NCI-H2107 (cell line): ENCODE results near the gene ARID5B.
A peak's percentile ranks its signal among the peaks of the same experiment; 100 is the strongest.

Experiments used
- DNase-seq: peaks from one replicate; lab custom pipeline; 2025; lab: John Stamatoyannopoulos, UW

ARID5B gene

DNA sequence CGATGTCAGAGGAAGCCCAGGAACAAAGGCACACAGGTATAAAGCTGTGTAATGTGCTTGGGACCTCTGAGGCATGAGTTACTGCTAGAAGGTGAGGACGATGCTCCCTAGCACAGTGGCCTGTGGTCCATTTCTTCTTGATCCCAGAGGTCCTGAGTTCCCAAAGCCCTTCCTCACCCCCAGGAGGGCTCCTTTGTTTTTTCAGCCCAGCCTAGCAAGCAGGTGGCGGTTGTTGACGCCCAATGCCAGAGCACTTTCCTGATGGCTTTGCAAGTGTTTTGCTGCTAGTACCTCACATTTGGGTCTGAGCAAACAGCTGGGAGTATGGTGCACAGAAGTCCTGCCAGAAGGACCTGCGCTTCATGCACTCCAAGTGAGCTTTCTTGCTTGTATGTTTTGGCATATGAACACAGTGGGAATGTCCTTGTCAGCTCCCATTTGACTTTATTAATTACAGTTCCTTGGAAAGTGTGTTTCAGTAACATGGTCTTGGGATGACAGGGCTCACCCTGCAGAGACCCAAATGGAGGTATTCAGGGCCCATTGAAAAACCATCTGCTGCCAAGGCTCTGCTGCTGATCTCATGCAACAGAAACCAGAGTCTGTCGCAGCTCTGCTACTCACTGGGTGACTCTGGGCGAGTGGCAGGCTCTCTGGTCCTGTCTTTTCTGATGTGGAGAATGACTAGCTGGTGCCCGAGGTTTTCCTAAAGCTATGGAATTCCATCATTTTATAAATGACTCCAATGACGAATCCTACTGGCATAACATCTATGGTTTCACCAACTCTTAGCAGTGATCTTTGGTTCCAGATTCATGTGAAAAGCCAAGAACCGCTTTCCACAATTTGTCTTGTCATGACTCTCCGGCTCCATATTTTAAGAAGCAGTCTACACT is 134.9 kb downstream of the ARID5B start:
- no peak for DNase-seq

DNA sequence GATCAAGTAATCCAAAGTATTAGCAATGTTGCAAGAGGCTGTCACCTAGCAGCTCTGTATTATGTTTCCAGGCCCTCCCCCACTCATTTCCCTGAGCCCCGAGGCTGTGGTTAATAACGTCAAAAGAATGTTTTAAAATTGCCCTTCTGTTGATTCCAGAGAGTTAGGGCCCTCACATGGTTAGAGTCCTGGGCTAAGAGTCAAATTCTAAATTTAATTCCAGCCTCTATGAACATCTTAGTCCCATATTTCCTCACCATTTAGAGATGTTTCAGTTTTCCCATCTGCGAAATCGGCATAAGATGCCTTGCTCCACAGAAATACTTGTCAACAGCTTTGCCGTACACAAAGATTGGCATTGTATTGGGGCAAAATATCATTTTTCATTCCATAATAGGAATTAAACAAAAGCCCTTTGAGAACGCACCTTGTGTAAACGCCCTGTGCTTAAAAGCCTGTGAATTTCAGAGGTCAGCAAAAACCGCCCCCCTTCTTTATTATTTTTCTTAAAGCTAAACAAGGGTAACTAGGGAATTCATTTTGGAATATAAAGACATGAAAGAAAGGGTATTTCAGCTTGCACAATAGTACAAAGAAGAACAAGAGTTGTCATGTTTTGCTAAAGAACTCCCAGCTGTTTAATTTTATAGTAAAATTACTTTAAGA is 135.8 kb downstream of the ARID5B start:
- DNase-seq = no peak

DNA sequence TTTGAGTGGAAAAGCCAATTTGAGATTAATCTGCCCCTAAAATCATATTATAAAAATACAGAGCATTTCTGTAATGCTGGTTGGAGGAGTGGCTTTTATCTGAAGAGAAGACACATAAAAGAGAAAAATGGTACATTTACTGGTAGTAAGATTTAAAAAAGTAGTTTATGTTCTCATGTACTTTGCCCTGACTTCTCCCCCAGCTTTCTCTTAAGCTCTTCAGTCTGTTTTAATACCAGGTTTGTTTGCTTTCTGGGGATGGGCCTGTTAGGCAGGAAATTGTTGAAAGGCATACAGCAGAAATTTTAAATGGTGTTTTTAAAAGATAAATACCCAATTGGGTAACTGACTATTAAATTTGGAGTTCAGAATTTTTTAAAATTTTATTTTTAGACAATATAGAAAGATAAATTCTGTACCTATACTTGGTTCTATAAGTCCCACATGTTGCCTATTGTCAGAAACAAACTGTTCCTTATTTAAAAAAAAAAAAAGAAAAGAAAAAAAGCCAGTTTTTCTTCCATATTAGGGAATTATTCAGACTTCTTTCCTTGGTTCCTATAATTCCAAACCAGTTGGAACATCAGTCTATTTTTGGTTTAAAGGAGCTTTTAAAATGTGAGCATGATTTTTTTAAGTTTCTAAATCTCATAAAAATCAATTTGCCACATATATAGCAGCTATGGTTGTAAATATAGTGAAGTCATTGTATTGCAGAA is 136.6 kb downstream of the ARID5B start:
- no peak for DNase-seq

DNA sequence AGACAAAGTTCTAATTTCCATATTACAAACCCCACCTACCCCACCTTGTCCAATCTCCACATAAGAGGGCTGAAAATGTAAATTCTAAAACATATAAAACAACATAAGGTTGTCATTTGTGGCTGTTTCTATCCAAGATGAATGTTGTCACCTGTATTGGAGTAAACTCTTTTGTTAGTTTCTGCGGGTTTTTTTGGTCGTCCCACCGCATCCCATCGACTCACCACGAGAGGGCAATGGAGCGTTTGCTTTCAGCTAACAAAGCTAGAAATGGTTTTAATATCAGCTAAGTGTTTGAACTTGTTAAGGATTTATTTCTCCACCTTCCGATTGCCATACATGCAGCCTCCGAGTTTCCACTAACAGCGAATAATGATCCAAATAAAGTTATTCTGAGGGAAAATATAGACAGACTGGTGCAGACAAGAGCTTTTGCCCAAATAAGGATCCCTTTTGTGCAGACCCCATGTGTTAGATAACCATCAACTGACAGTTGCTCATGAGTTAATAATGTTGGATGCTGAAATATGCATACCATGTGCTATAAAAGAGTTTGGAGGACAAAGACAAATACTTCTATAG is 137.2 kb downstream of the ARID5B start:
- peak; percentile 6 for DNase-seq

DNA sequence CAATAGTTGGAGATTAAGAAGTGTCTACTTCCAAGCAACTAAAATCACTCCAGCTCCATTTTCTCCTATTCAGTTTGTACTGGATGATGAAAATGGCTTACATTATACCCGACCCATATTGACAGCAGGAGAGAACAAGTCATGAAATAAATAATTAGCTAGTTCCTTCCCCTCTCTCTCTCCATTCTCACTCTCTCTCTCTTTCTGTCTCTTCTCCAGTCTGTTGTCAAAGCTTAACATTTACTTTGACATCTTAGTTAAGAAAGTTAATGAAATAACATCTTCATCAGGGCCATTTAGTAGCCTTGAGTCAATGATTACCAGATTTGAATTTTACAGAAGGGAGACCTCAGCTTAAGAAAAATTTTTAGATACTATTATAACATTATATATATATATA is 138.5 kb downstream of the ARID5B start:
- DNase-seq = no peak

DNA sequence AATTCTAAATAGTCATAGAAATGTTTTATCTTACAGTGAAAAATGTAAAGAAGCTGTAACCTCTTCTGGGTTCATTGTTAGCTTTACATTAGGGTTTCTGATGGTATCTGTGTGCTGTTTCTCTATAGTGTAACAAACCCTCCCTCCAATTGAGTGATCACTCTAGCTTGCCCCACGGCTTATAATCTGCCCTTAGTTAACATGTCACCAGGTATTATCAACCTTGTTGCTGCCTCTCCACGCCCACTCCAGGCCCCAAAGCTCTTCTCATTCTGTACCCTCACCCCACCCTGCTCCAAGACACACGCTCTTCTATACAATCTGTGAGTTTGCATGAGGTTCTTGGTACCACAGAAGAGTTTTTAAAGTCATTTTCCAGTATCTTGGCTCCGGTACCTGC is 139.4 kb downstream of the ARID5B start:
- no peak for DNase-seq

DNA sequence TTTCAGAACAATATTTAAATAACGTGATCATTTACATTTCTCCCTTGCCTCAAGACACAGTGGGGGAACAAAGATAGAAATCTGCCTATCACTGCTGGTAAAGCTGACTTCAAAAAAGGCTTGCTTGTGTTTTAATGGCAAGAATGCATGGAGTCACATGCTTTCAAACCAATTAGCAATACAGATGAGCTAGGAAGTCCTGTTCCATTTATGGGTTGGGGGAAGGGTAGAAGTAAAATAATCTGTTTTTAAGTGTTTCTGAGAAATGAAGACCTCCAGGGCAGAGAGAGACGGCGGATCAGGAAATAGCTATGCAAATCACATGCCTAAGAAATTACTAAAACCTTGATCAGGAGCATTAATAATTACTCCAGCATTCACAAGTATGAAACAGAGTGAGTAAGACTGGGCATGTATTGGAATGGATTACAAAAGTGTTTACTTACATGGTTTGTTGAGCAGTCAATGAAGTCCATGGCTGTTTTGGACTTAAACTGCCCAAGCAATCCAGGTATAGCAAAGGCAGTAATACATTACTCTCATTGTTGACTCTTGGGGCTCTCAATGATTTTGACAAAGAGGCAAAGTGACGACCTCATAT is 142.0 kb downstream of the ARID5B start:
- DNase-seq = no peak

DNA sequence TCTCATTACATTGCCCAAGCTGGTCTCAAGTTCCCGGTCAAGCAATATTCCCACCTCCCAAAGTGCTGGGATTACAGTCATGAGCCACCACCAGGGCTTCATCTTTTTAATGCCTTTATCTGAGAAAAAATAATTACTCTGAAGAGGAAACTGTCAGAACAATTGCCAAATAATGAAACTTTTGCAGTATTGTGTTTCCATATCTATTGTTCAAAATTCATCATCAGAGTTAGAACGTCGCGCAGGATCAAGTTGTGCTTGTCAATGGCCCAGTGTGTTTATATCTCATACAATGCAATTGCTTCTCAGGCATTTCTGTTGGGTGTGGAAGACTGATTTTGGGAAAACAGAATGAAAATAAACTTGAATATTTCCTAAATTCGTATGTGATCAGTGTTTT is 143.1 kb downstream of the ARID5B start:
- no peak for DNase-seq

DNA sequence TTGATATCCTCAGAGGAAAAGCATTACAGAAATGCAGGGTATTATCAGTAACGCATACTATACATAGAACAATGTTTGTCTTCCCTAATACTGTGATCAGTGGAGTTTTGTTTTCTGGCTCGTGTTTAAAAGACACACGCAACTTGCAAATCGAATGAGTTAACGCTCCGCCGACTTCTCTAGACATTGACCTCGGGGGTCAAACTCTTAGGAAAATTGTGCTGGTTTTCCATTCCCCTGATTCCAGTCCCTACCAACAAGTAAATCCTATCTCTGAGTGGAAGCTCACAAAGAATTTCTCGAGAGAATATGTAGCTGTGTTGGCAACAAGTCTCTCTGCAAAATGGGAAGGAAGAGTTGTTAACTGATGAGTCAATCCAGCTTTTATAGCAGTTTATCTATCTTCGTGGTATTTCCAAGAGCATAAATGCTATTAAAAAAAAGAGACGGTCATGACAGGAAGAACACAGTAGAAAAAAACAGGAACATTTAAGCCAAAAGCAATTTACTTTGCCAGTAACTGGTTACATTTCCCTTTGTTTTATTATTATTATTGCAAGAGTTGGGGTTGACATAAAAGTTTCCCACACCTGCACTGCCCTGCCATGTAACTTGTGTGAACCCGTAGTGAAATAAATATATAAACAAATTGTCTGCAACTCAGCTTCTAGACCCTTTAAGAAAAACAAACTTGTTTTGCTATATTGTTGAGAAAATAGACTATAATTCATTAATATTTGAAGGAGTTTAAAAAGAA is 144.4 kb downstream of the ARID5B start:
- DNase-seq = no peak

DNA sequence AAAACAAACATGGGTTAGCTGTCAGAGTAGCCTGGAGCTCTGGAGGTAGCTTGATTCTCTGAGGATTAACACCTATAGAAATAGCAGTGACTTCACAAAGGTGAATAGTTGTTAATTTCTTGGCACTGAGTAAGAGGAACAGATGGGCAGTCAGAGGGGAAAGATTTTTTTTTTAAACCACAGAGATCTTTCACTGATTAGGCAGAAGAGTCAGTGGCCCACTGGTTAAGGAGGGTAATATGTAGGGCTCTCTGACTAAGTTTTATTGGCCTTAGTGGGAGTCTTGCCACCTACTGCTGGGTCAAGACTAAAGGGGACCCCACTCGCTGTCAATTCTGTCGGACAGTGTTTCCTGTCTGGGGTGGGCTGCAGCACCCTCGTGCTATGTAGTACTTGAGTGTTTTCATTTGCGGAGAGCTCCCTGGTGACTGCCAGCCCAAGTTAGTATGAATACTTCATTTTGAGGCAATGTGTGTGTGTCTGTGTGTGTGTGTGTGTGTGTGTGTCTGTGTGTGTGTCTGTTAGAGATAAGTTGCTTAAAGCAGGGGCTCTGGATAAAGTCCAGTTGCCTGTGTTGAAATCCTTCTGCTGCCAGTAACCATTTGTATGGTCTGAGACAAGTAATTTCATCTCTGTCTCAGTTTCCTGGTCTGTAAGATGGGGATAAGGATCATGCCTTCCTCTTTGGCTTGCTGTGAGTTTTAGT is 145.2 kb downstream of the ARID5B start:
- no peak for DNase-seq

DNA sequence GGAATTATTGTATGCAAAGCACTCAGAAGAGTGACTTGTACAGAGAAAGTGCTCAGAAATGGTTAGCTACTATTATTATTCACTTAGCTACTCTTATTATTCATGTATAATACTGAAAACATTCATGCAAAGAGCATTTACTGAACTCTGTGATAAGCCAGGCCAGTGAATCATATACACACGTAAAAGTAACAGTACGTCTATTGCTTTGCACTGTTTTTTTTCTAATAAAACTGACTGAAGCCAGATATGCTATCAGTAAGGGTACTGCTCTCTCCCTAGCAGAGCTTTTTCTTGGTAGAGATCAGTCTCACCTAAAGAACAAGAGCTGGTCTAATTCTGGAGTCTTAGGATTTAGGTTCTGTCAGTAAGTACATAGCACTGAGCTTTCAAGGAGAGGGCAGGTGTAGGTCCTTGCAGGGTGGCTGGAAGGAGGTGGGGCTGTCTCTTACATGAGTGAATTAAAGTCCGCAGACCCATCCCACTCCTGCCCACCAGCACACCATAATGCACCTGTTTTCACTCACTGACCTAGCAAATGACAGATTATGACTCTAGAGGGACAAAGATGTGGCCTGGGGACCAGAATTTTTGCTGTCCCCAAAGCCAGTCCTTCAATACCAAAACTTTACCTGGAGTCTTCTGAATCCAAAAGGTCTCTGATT is 145.9 kb downstream of the ARID5B start:
- DNase-seq = no peak

DNA sequence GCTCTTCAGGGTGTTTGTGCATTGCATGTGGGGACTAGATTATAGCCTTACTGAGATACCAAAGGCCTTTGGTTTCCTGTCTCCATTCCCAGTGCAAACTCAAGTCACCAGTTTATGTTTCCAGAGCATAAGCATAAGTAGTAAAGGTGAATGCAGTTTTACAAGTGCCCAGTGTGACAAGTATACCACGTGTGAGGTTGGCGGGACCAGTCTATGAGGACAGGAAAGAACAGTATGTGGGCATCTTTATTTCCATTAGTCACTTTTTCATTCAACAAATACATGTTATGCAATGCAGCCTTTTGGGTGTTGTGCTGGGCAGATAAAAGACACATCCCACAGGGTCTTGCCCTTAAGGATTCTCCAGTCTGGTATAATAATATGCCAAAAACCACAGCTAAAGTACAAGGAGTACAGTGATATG is 146.5 kb downstream of the ARID5B start:
- DNase-seq = no peak

DNA sequence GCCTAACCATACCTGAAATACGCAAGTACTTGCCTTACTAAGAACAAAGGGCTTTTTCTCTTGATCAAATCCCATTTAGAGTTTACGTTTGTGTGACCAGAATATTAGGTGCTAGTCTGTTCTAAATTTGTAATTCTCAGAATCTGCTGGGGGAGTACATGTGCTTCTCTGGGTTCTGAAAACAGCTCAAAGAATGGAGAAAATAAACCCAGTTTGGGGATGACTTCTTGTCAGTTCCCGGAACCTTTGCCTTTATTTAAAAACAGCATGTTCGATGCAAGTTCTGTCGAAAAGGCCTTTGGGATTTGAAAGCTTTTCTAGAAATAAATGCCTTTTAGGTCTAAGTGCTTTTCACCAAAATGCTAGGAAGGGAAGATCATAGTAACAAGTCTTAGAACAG is 147.0 kb downstream of the ARID5B start:
- DNase-seq = no peak

DNA sequence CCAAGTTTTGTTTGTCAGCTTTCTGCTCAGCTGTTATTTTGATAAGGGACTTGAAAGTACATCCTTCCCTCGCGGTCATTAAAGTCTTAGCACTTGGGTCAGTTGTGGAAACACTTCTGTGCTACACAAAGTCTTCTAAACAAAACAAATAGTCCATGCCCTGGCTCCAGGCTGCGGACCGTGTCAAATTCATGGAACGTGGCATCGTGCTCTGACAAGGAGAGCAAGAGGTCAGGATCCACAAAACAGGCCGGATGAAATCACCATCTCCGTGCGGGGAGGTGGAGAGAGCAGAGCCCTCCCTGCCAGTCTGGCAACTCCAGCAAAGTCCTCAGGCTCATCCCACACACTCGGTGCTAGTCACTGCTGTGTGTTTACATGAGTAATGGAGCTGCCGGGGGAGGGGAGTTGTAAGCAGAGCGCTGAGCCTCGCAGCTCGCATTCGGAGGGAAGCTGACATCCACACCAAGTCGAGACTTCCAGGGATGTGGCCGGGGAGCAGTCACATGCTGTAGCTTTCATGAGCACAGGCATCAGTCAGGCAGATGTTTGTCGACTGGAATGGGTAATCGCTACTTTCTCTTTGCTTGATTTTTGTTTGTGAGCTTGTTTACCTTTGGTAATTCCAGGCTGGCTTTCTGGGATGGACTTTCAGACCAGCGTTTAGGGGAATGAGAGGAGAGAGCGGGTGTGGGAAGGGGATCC is 147.6 kb downstream of the ARID5B start:
- peak; percentile 17 for DNase-seq

DNA sequence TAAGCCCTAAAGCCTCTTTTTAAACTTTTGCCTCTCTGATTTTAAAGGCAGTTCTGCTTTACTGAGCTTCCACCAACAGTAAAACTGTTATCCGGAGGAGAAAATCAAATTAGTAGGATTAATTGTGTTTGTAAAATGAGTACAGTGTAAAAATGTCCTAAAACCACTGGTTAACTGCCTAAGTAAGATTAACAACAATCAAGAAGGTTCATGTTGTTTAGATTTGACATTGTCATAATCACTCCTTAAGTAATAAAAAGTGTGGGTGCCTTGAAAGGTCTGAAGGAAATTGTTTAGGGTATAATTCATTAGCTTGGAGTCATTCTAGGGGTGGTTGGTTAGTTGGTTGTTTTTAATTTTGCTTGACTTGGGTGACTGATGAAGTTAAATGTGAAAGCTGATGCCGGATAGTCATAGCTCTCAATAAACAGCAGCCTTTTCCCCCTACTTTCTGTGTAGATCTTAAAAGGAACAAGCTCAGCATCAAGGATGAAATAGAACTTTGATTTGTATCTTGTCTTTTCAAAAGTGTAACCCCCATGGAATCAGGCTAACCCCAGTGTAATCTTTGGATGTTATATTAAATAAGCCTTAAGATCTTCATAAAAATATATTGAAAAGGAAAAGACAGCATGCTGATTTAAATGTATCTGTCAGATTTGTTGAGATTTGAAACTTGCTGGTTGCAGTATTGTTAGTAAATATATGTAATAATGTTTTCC is 148.3 kb downstream of the ARID5B start:
- no peak for DNase-seq

DNA sequence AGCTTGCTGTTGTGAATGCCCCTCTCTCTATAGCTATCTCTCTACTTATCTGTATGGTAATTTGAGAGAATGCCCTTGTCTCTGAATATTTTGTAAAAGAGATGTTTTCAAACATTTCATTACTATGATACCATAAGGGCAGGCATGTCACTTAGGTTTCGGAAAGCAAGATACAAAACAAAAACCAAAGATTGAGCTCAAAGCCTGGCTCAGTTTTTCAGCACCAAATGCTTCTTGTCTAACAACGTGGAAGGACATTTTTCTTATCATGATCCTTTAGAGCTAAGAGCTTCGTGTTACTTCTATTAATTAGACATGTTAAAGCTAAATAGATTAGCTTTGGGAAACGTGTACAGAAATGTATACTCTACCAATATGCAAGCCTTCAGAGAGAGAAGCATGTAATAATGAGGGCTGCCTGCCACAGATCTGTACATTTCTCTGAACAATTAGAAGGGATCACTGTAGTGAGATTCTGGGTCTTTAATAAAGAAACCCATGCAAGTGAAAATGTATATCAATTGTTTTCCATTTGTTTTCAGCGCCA is 148.9 kb downstream of the ARID5B start:
- no peak for DNase-seq

DNA sequence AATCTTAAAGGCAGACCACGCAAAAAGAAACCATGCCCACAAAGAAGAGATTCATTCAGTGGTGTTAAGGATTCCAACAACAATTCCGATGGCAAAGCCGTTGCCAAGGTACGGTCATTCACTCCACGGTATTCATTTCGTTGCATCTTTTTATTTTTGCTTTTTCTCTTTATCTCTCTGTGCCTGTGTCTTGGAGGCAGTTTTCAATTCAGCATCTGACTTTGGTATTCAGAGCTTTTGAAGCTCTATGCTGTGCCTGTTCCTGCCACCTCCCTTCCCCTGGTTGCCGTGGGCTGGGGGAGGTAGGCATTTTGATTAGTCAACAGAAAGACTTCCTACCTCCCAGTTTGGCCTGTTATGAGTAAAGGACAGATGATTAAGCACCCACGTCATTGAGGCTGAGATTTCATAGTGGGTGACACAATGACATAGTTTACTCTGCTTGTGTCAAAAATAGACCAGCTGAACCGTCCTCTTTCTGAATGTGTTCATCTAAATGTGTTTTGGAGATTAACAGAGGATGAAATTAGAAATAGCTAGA is 149.5 kb downstream of the ARID5B start:
- no peak for DNase-seq

DNA sequence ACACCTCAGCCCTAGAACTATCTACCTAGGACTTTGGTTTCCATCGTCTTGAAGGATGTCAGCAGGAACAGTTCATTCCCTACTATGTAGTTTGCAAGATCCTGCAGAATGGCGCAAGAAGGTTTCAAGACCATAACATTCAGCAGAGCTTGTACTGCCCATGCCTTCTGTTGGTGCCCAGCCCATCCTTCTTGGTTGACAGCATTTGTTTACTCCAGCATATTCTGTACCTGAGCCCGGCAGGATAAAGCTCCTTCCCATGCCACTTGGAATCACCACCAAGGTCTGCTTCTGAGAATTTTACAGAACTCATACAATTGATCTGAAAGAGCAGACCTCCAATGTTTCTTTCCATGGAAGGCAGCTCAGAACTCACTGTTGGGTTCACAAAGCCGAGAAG is 150.8 kb downstream of the ARID5B start:
- no peak for DNase-seq
